Left colon (tissue), 2 donors: ENCODE measurements around the gene GCHFR. TPM values are rescaled to one million over a fixed set of nuclear protein-coding genes. Genes with fewer than 3 reads are reported as not detected.
A peak's percentile ranks its signal among the peaks of the same experiment; 100 is the strongest.

ENCODE experiments used
- ATAC-seq: fragments of 200-7000 bp; cut with Tn5 transposase; one replicate; pipeline ENCODE4 v1.9.1; 2020; ENCODE audit warnings: mild to moderate bottlenecking, moderate library complexity
- DNase-seq, 2 donors: peaks; one replicate each; pipeline ENCODE4 v3.0.0-alpha.2; 2020
- intact Hi-C, 2 donors: fragments of 100-400 bp; cut with DNase I in 1 of 2; cut with micrococcal nuclease in 1 of 2; formaldehyde crosslinking; loops; one replicate each; pipeline versions ENCODE4 v1.11.2 to v1.14.0; 2022; cut with DNase I, micrococcal nuclease
- long read RNA-seq: library from polyadenylated mRNA; unstranded; transcript quantifications from one replicate; pipeline ENCODE4 v2.0.0, GENCODE V29; 2021
- total RNA-seq, 2 donors: library from RNA; stranded (reverse); fragmentation: NEBNext Ultra II Directional; extraction: Animal tissue kit (Norgen Biotek cat#: 25700); gene quantifications; one replicate each; pipeline ENCODE4 v1.2.1, GENCODE V29; 2021
- donor health status: DM: no; HTN: no; CAD: no.
- donor health status: DM: yes; HTN: yes; CAD: no.

The GCHFR gene
- 10 to 100 TPM; 21.2 to 35.1 TPM for total RNA-seq
- long read RNA-seq, transcript GCHFR-201 (3 exons, 777 nt), result major isoform, 30 of 39 reads
- long read RNA-seq, partial matches to known transcripts, result 8 of 39 reads
- long read RNA-seq, other reads (novel, unspliced or antisense), result 0 of 39 reads

DNA sequence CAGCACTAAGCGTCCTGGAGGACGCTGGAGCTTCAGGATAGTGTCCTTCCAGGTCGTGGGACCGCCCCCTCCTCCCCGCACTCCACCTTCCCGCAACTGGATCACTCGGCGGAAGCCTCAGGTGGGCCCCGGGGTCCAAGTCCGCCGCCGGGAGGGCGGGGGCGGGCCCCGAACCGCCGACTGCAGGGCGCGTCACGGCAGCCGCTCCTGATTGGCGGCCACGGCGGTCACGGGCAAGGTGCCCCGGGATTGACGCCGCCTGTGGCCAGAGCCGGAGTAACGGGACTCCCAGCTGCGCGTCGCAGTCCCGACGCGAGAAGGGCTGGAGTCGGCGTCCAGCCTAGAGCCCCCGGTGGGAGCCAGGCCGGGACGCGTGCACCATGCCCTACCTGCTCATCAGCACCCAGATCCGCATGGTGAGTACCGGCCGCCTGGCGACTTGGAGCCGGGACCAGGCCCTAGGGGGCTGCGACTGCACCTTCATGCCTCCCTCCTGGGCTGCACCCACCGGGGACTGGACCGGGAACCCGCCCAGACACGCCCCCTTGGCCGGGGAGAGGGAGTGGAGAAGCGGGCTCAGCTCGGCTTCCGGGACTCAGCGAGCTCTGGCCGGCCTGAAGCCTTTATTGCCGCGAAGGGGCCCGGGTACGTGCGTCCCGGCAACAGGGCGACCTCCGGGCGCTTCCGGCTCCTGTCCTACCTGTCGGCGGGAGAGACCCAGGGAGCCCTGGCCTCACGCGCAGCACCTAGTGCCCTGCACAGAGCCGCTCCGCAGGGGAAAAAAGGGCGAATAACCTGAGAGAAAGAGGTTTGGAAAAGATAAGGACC lies at the start of gene GCHFR:
TSS of gene GCHFR (plus strand) at position 268 of the 828 bp plus-strand sequence. CDS start at position 381, 113 bp downstream.
- DNase-seq (peak; percentile 88), ATAC-seq (peak; percentile 69)
- intact Hi-C loops, result no loop called here

DNA sequence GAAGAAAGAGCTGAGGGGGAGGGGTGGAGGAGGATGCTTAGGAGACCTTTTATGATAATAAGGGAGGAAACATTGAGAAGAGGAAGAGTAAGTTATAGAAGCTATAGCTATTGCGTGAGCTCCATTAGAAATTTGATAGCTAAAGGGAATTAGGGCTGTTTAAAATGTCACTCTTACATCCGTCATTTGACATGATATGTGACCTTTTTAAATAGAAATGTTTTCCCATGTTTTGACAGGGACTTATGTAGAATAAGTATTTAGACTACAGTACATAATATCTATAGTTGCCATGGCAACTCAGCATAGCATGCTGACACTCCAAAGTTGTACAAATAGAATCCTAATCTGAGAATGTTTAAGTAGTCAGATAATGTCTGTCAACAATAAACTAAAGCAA lies 49.7 kb upstream of the GCHFR start:
- no peak for ATAC-seq
- intact Hi-C loops, result no loop called here
- no peak for DNase-seq

DNA sequence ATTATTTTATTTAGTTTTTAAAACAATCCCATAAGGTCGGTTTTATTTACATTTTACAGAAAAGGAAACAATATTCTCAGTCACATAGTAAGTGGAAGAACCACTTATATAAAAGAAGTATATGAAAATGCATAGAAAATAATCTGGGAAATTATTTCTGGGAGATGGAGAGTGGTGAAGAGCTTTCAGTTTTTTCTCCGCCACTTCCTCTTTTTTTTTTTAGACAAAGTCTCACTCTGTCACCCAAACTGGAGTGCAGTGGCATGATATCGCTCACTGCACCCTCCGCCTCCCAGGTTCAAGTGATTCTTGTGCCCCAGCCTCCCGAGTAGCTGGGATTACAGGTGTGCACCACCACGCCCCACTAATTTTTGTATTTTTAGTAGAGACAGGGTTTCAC lies 47.7 kb upstream of the GCHFR start:
- intact Hi-C loops, result no loop called here
- DNase-seq (no peak), ATAC-seq (no peak)

DNA sequence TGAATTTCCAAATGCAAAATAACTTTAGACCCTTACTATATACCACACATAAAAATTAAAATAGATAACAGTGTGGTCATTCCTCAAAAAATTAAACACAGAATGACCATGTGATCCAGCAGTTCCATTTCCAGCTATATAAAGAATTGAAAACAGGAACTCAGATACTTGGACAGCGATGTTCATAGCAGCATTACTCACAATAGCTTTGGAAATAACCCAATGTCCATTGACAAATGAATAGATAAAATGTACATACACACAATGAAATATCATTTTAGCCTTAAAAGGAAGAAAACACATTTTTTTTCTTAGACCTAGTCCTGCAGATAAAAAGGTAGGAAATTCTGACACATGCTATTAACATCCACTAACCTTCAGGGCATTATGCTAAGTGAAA lies 42.2 kb upstream of the GCHFR start:
- ATAC-seq (no peak), DNase-seq (no peak)
- intact Hi-C loops, result no loop called here

DNA sequence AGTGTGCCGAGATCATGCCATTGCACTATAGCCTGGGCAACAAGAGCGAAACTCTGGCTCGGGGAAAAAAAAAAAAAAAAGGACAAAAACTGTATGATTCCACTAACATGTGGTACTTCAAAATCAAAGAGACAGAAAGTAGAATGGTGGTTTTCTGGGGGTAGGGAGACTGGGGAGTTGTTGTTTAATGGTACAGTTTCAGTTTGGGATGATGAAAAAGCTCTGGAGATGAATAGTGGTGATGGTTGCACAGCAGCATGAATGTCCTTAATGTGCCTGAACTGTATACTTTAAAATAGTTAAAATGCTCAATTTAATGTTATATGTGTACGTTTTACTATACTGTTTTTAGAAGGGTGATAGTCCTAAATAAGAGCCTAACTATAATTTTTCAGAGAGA lies 41.5 kb upstream of the GCHFR start:
- intact Hi-C loops, result no loop called here
- DNase-seq, result no peak
- ATAC-seq, result no peak

DNA sequence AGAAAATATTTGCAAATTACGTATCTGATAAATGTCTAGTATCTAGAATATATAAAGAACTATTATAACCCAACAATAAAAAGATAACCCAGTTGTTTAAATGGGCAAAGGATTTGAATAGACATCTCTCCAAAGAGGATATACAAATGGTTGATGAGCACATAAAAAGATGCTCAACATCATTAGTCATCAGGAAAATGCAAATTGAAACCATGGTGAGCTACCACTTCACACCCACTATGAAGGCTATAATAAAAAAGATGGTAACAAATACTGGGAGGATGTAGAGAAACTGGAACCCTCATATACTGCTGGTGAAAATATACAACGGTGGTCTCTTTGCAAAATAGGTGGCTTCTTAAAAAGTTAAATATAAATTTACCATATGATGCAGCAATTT lies 40.9 kb upstream of the GCHFR start:
- ATAC-seq (no peak), DNase-seq (no peak)
- intact Hi-C loops, result no loop called here

DNA sequence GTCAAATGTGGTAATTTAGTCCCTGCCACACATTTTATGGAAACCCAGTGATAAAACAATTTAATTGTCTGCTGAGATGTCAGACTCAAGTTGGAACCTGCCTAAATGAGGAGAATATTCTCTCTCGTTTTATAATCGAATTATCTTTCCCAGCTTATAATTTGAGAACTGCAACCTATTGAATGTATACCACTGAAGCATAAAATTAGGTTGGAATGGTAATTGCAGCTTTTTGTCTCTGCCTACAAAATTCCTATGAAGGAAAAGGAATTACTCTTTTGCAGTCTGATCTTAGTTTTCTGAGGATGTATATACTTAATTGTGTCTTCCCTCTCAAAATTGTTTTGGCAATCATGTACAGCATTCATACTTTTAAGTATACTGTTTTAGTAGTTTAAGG lies 39.9 kb upstream of the GCHFR start:
- intact Hi-C loops, result no loop called here
- DNase-seq (no peak), ATAC-seq (no peak)

DNA sequence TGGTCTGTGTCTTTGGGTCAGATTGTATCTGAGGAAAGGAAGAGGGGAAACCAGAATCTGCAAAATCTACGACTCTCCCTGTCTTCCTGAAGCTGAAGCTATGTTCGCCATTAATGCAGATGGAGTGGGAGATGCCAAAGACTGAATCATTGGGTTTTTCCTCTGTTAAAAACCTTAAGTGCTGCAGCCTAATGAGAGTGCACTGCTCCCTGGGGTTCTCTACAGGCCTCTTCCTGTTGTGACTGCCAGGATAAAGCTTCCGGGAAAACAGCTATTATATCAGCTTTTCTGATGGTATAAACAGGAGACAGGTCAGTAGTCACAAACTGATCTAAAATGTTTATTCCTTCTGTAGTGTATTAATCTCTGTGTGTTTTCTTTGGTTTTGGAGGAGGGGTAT lies 32.8 kb upstream of the GCHFR start:
- ATAC-seq (no peak), DNase-seq (no peak)
- intact Hi-C loops, result no loop called here

DNA sequence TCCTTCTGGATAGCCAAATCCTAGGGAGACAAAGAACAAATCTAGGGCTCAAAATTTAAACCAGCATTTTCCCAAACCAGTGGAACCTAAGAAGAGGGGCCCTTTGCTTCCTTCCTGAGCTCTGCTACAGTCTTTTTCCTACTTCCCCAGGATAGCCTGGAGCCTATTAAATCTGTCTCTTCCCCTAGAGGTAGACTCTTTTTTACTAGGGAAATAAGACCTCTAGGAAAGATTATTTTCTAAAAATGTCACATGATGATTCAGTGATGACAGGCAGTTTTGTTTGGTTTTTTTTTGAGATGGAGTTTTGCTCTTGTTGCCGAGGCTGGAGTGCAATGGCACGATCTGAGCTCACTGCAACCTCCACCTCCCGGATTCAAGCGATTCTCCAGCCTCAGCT lies 27.3 kb upstream of the GCHFR start:
- ATAC-seq (no peak), DNase-seq (no peak)
- intact Hi-C loops, result no loop called here

DNA sequence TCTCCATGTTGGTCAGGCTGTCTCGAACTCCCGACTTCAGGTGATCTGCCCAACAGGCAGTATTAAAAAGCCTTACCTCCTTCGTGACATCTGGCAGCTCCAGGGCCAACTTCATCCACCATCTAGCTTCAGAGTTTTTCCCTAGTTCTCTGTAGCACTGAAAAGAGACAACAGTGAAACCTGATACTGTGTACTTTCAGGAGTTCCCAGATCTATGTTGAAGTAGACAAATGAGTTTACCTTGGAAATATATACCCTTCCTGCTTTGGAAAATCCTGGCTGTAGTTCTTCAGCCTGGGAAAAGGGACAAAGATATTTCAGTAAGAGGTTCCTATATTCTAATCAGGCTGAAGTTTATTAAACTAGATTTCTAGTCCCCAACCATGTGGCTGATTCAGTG lies 26.8 kb upstream of the GCHFR start:
- intact Hi-C loops, result no loop called here
- ATAC-seq (no peak), DNase-seq (no peak)

DNA sequence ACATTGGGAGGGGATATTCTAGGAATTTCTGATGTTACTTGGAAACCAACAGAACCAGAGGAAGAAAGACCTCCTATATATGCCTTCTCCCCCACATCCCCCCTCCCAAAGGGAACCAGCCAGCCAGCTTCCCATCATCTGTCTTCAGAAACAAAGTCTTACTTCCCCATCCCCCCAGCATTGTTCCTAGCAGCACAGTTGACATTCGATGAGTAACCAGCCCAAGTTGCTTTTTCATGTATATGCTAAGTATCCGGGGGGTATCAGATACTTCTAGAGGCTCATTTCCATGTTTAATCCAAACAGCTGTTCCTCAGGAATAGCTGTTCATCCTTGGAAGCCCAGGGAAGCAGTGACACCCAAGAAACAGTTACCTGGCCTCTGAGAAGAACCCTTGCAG lies 24.8 kb upstream of the GCHFR start:
- no peak for DNase-seq
- ATAC-seq, result no peak
- intact Hi-C loops, result no loop called here

DNA sequence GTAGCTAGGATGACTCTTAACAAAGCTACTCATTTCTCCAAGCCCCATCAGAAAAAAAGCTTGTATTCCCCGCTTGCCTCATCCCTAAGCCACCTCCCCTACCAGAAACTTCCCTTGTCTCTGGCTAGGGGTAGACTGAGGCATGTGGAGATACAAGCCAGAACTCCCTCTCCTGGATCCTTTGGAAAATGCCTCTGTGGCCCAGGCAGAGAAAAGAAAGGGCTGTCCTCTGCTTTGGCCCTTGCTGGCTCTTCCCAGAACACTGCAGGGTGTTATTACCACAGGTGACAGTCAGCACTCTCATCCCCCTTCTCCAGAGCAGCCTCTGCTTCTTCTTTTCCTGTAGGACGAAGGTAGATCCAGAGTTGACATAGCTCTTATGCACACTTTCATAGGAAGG lies 24.0 kb upstream of the GCHFR start:
- intact Hi-C loops, result no loop called here
- DNase-seq (no peak), ATAC-seq (no peak)

DNA sequence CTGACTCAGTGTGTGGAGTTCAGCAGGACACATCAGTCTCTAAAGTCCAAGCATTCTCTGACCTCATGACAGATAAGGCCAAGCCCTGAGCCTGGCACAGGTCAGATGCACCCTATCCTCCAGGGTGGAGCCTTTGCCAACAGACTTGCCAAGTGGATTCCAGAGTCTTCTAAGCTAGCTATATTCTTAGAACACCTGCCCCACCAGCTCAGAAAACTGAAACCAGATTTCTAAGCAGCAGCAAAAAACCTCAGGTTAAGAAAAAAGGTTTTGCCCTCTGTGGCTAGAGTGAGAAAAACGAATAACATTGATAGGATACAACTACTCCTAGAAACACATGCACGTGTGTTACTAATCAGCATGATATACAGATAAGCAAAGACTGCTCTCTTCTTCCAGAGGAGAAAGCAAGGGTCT lies 20.4 kb upstream of the GCHFR start:
- intact Hi-C loops, result no loop called here
- ATAC-seq (no peak), DNase-seq (no peak)

DNA sequence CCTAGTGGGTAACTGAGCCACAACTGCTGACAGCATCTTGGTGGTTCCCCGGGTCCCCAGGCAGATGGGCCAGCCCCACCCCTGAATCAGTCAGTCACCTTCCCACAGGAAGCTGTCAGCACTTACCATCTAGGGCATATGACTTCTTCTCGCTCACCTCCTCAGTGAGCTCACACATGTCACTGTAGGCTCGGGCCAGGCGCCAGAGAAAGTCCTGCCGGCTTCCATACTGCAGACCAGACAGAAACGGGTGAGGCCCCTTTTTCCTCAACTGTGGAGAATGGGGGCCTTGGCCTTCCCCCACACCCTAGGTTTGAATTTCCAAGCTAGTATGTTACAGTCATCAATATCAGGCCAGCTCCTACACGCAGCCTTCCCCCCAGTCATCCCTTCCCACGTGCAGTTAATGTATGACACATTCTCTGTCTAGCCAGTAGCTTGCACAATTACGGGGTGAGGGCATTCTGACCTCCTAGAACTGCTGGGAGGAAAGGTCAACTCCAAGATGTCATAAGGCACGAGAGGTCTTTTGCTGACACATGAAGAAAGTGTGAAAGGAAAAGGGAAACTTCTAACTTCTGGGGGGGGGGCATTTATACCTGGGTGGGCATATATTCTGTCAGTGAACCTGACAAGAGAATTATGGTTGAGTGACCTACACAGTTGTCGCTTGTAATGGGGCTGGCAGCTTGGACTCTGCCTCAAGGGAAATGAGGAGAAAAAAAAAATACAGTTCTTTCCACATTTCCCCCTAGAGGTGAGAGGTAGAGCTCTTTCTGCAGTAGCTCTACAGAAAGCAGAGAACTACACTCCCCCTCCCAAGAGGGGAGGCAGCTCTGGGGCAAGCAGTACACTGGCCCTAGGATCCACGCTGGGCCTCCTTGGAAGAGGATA lies 19.7 kb upstream of the GCHFR start:
- intact Hi-C loops, result no loop called here
- ATAC-seq (no peak), DNase-seq (no peak)

DNA sequence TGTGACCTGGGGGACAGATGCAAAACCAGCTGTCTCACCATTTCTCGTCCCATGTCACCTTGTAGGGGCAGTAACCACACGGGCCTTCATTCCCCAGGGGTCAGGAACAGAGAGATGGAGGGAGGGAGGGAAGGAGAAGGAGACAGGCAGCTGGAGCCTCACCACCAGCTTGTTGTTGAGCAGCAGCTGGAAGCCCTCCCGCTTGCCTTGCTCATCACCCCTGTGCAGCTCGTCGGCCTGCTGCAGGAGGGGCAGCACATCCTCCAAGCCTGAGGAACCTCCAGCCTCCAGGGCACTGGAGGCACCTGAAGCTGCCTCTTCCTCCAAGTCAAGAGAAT lies 19.1 kb upstream of the GCHFR start:
- no peak for ATAC-seq

DNA sequence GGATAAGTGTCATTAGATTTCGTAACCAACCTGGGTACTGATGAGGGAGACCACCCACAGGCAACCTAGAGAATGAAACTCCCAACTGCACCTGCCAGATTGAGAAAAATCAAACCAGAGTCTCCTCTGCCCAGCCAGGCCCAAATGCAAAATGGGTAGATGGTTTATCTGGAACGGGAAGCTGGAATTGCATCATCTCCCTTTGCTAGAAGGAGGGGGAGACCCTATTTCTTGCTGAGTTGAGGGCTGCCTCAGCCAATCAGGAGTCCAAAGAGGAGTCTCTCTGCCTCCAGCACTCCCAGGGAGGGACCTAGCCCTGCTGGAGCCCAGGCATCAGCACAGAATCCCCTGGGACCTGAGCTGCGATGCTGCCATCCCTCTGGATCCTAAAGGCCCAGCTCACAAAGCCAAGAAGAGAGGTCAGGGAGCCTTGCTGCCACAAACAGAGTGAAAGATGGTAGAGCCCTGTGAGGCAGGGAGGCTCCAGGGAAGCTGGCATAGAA lies 16.9 kb upstream of the GCHFR start:
- no peak for ATAC-seq
- intact Hi-C loops, result no loop called here
- no peak for DNase-seq

More for the DNA sequence above, 19.1 kb upstream of the GCHFR start:
- intact Hi-C loops, result no loop called here
- no peak for DNase-seq

DNA sequence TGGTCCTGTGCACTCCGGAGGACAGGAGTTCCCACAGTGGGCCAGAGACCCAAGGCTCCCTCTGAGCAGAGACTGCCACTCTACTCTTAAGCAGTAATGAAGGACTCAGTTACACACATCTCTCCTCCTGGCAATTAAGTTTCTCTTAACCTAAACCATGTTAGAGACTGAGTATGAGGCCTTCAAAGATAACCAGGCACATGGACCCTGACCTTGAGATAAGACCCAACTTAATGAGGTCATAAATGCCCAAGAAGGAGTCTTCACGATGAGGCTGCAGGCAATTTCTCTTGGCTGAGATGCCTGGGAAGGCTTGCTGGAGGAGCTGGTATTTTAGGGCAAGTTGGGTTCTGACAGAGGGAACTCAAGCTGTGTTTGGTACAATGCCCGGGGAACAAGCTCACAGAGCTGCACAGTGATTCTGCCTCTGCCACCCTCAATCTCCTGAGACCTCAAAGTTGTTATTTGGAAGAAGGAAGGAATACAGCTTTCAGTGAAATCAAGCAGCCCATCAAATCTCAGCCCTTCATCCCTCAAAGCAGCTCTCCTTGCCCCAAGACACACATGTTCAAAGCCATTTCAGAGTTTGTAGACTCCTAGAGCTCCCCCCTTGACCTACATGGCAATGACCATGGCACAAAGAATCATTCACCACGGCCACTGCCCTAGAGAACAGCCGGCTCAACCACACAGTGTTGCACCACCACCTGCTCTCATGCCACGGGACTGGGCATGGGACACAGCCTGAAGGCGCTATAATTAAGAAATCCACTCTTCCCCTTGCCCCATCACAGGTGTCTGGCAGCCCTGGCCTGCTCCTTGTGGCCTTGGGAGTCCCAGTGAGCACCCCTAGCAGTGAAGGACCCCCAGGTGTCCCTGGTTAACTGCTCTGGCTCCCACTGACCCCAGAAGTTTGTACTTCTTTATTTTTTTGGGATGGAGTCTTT lies 15.9 kb upstream of the GCHFR start:
- no peak for DNase-seq
- intact Hi-C loops, result no loop called here
- ATAC-seq, result peak; percentile 71

DNA sequence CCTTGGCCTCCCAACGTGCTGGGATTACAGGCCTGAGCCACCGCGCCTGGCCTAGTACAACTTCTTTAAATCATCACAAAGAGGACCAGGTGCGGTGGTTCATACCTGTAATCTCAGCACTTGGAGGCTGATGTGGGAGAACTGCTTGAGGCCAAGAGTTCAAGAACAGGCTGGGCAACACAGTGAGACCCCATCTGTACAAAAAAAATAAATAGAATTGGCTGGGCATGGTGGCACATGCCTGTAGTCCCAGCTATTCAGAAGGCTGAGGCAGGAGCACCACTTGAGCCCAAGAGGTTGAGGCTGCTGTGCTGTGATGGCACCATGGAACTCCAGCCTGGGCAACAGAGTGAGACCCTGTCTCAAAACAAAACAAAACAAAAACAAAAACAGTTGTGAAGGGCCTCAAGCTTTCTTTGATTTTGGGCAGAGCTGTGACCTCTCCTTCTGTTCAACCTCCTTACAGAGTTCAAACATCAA lies 14.7 kb upstream of the GCHFR start:
- intact Hi-C loops, result no loop called here
- DNase-seq, result no peak

DNA sequence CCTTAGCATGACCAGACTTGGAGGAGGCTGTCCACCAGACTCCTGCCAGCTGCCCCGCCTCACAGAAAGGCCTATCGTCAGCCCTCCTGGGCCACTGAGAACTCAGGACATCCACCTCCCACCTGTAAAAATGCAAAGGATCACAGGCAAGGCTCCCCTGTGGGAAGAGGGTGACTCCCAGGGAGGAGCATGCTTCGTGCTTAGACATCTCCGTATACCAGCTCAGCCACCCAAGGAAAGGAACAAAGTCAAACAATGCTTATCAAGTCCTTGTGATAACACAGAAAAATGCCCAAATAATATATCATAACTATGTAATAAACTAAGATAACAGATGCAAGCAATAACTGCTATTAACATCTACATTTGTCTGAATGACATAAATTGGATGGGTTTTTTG lies 13.0 kb upstream of the GCHFR start:
- ATAC-seq, result no peak
- intact Hi-C loops, result no loop called here
- DNase-seq, result no peak

More for the DNA sequence above, 14.7 kb upstream of the GCHFR start:
- no peak for ATAC-seq
